ENCODE results near the gene DIPK1B.
"Not testable (repeated sequence)": the region's sequence is repeated elsewhere in the genome, so short reads cannot be mapped to it uniquely, and the experiment has no call there.

The DIPK1B gene

DNA sequence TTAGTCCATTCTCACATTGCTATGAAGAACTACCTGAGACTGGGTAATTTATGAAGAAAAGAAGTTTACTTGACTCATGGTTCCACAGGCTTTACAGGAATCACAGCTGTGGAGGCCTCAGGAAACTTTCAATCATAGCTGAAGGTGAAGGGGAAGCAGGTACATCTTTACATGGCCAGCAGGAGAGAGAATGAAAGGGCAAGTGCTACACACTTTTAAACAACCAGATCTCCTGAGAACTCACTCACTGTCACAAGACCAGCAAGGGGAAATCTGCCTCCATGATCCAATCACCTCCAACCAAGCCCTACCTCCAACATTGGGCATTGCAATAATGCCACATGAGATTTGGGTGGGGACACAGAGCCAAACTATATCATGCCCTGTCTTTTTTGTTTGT, 39.4 kb downstream of the DIPK1B start:
- peaks cover 16% of the 10 kb centered on the region for H3K9me3 ChIP-seq
- DNase-seq (ENCODE audit: low spot score in 2 of 2) = no peak
- H3K27me3 ChIP-seq (ENCODE audit: low read depth) = no peaks in the 10 kb centered on the region; the same call in 1 of the 2 replicates
- no peaks in the 10 kb centered on the region for H3K36me3 ChIP-seq (replicated peaks)
- no peaks in the 10 kb centered on the region for H3K4me1 ChIP-seq
- in situ Hi-C loops (cut with MboI; ENCODE audit: low sequenced_read_pairs) = no loop called here
- H3K4me3 ChIP-seq = no peak overlapping the region

DNA sequence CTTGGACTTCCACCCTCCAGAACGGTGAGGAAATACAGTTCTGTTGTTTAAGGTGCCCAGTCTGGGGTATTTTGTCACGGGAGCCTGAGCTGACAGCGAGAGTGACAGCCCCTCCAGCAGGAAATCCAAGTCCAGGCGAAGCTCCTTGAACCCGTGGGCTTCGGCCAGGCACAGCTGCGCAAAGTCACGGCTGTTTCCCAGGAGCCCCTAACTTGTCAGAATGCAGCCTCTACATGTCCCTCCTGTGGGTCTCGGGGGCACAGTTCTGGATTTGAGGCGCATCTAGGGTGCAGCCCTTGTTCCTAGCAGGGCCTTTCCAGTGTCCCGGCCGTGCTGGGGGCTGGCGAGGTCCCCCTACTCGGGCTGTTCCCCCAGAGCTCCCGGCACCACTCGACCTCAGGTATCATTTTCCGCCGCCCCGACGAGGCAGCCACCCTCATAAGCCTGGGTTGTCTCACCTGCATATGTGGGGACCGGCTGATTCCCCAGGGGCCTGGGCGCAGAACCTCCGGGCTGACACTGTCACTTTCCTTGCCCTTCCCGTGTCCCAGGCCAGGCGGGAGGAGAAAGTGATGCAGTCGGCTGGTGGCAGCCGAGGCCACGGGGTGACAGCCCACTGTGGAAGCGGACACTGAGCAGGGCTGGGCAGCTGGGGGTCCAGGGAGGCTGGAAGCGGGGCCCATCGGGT, 41.1 kb downstream of the DIPK1B start:
- Histone ChIP-seq H3K9me3 (peaks cover 16% of the 10 kb centered on the region), H3K36me3 (replicated peaks) (no peaks in the 10 kb centered on the region), H3K4me1 (no peaks in the 10 kb centered on the region), H3K4me3 (no peak overlapping the region), H3K27me3 (ENCODE audit: low read depth) (no peaks in the 10 kb centered on the region; the same call in 1 of the 2 replicates)
- no peak for DNase-seq (ENCODE audit: low spot score in 2 of 2)
- in situ Hi-C loops (cut with MboI; ENCODE audit: low sequenced_read_pairs) = no loop called here

GRCh38 chr9:136754059-136754572, 41.7 kb downstream of the DIPK1B start:
- H3K27me3 ChIP-seq (ENCODE audit: low read depth) = no peaks in the 10 kb centered on the region; the same call in 1 of the 2 replicates
- in situ Hi-C loops (cut with MboI; ENCODE audit: low sequenced_read_pairs) = no loop called here
- peaks cover 16% of the 10 kb centered on the region for H3K9me3 ChIP-seq
- no peak for DNase-seq (ENCODE audit: low spot score in 2 of 2)
- no peaks in the 10 kb centered on the region for H3K4me1 ChIP-seq
- no peaks in the 10 kb centered on the region for H3K36me3 ChIP-seq (replicated peaks)
- H3K4me3 ChIP-seq = no peak overlapping the region

DNA sequence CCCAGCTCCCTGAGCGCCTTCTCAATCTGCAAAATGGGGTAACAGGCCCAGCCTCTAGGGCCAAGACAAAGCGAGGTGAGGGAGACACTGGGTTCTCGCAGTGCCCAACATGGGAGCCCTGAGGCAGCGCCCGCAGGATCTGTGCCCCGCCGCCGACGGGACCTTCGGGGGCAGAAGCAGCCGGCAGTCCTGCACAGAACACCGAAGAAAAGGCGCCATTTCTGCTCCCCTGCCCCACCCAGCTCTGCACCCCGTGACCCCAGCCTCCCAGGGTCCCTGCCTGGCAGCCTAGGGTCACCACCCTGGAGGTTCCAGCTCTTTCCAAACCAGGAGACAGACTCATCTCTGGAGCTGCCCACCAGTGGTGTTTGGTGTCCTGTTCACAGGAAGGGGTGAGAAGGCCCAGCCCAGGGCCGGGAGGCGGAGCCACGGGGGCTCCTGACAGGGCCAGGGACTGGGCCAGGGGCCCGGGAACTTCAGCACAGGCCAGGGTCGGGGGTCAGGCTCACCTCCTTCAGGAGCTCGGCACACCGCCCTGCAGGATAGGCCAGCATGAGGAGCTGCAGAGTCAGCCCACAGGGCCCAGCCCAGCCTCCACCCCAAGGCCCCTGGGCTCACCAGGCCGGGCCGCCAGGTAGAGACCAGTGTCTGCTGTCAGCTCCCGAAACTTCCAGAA, 42.4 kb downstream of the DIPK1B start:
- Histone ChIP-seq H3K27me3 (ENCODE audit: low read depth) (no peaks in the 10 kb centered on the region; the same call in 1 of the 2 replicates), H3K4me1 (no peaks in the 10 kb centered on the region), H3K36me3 (replicated peaks) (no peaks in the 10 kb centered on the region), H3K9me3 (peaks cover 16% of the 10 kb centered on the region), H3K4me3 (no peak overlapping the region)
- DNase-seq (ENCODE audit: low spot score in 2 of 2) = no peak
- in situ Hi-C loops (cut with MboI; ENCODE audit: low sequenced_read_pairs) = no loop called here

- in situ Hi-C loops (cut with MboI; ENCODE audit: low sequenced_read_pairs); H3K27me3 ChIP-seq (ENCODE audit: low read depth); H3K4me3 ChIP-seq; H3K4me1 ChIP-seq; DNase-seq (ENCODE audit: low spot score in 2 of 2); H3K36me3 ChIP-seq (replicated peaks): not testable (repeated sequence)
- peaks cover 16% of the 10 kb centered on the region for H3K9me3 ChIP-seq
These were observed 43.1 kb downstream of the DIPK1B start for GRCh38 chr9:136755302-136756133.

DNA sequence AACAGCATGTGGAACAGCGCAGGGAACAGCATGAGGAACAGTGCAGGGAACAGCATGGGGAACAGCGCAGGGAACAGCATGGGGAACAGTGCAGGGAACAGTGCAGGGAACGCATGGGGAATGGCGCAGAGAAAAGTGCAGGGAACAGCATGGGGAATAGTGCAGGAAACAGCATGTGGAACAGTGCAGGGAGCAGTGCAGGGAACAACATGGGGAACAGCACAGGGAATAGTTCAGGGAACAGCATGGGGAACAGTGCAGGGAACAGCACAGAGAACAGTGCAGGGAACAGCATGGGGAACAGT, 43.7 kb downstream of the DIPK1B start:
- Histone ChIP-seq H3K4me1 (peaks cover 2% of the 10 kb centered on the region; the same call in 1 of the 2 replicates), H3K27me3 (ENCODE audit: low read depth) (no peaks in the 10 kb centered on the region), H3K4me3 (no peak overlapping the region), H3K36me3 (replicated peaks) (no peaks in the 10 kb centered on the region), H3K9me3 (peaks cover 15% of the 10 kb centered on the region)
- DNase-seq (ENCODE audit: low spot score in 2 of 2) = no peak
- in situ Hi-C loops (cut with MboI; ENCODE audit: low sequenced_read_pairs) = no loop called here

GRCh38 chr9:136756836-136757235, 44.5 kb downstream of the DIPK1B start:
- peaks cover 3% of the 10 kb centered on the region; the same call in 1 of the 2 replicates for H3K4me1 ChIP-seq
- H3K9me3 ChIP-seq = peaks cover 8% of the 10 kb centered on the region
- in situ Hi-C loops (cut with MboI; ENCODE audit: low sequenced_read_pairs) = no loop called here
- H3K4me3 ChIP-seq = no peak overlapping the region
- H3K36me3 ChIP-seq (replicated peaks) = no peaks in the 10 kb centered on the region
- H3K27me3 ChIP-seq (ENCODE audit: low read depth) = no peaks in the 10 kb centered on the region
- no peak for DNase-seq (ENCODE audit: low spot score in 2 of 2)

GRCh38 chr9:136757328-136757727, 45.0 kb downstream of the DIPK1B start:
- H3K9me3 ChIP-seq = peaks cover 5% of the 10 kb centered on the region; the same call in 1 of the 2 replicates
- DNase-seq (ENCODE audit: low spot score in 2 of 2) = no peak
- H3K36me3 ChIP-seq (replicated peaks) = no peaks in the 10 kb centered on the region
- no peaks in the 10 kb centered on the region for H3K27me3 ChIP-seq (ENCODE audit: low read depth)
- peaks cover 3% of the 10 kb centered on the region; the same call in 1 of the 2 replicates for H3K4me1 ChIP-seq
- in situ Hi-C loops (cut with MboI; ENCODE audit: low sequenced_read_pairs) = no loop called here
- no peak overlapping the region for H3K4me3 ChIP-seq

GRCh38 chr9:136757751-136758140, 45.4 kb downstream of the DIPK1B start:
- no peaks in the 10 kb centered on the region for H3K36me3 ChIP-seq (replicated peaks)
- peaks cover 5% of the 10 kb centered on the region; the same call in 1 of the 2 replicates for H3K9me3 ChIP-seq
- H3K4me1 ChIP-seq = peaks cover 3% of the 10 kb centered on the region; the same call in 1 of the 2 replicates
- H3K27me3 ChIP-seq (ENCODE audit: low read depth) = no peaks in the 10 kb centered on the region
- DNase-seq (ENCODE audit: low spot score in 2 of 2) = no peak
- in situ Hi-C loops (cut with MboI; ENCODE audit: low sequenced_read_pairs) = no loop called here
- no peak overlapping the region for H3K4me3 ChIP-seq

- Histone ChIP-seq H3K36me3 (replicated peaks) (no peaks in the 10 kb centered on the region), H3K27me3 (ENCODE audit: low read depth) (no peaks in the 10 kb centered on the region), H3K4me1 (peaks cover 6% of the 10 kb centered on the region; the same call in 1 of the 2 replicates), H3K4me3 (no peak overlapping the region), H3K9me3 (peaks cover 5% of the 10 kb centered on the region; the same call in 1 of the 2 replicates)
- DNase-seq (ENCODE audit: low spot score in 2 of 2) = no peak
- in situ Hi-C loops (cut with MboI; ENCODE audit: low sequenced_read_pairs) = no loop called here
These were observed 46.6 kb downstream of the DIPK1B start for GRCh38 chr9:136759001-136759400.

- H3K36me3 ChIP-seq (replicated peaks) = no peaks in the 10 kb centered on the region
- H3K4me3 ChIP-seq = no peak overlapping the region
- in situ Hi-C loops (cut with MboI; ENCODE audit: low sequenced_read_pairs) = no loop called here
- no peak for DNase-seq (ENCODE audit: low spot score in 2 of 2)
- H3K4me1 ChIP-seq = peaks cover 6% of the 10 kb centered on the region; the same call in 1 of the 2 replicates
- no peaks in the 10 kb centered on the region for H3K27me3 ChIP-seq (ENCODE audit: low read depth)
- H3K9me3 ChIP-seq = peaks cover 5% of the 10 kb centered on the region; the same call in 1 of the 2 replicates
These were observed 47.3 kb downstream of the DIPK1B start for GRCh38 chr9:136759436-136760325.

DNA sequence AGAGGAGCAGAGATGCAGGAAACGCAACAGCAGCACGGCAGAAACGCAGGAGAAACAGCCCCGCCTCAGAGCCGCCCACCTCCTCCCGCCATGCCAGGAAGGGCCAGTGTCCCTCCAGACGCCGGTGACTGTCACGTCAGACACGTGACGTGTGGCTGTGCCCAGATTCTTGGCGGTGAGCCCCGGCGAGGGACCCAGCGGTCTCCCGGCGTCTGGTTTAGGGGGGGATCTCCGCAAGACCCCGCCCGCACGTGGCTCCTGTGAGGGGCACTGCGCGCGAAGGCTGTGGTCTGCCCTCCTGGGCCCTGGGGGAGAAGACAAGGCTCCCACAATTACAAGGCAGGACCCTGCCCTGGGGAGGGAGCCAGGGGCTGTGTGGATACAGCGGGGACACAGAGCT, 48.1 kb downstream of the DIPK1B start:
- no peak for DNase-seq (ENCODE audit: low spot score in 2 of 2)
- peaks cover 5% of the 10 kb centered on the region; the same call in 1 of the 2 replicates for H3K9me3 ChIP-seq
- H3K27me3 ChIP-seq (ENCODE audit: low read depth) = no peaks in the 10 kb centered on the region
- H3K36me3 ChIP-seq (replicated peaks) = no peaks in the 10 kb centered on the region
- H3K4me3 ChIP-seq = no peak overlapping the region
- in situ Hi-C loops (cut with MboI; ENCODE audit: low sequenced_read_pairs) = no loop called here
- H3K4me1 ChIP-seq = peaks cover 6% of the 10 kb centered on the region; the same call in 1 of the 2 replicates
